Pancreas (tissue), 10 donors: ENCODE data around the gene EVI5. TPM values are rescaled to one million over a fixed set of nuclear protein-coding genes. Genes with fewer than 3 reads are reported as not detected.
A peak's percentile ranks its signal among the peaks of the same experiment; 100 is the strongest.

Source experiments
- ATAC-seq, 4 donors: fragments of 200-7000 bp; cut with Tn5 transposase; one replicate each; pipeline versions ENCODE4 v1.8.0 to v1.9.1; 2020; ENCODE audit warnings: mild to moderate bottlenecking in 4 of 4, moderate library complexity in 4 of 4
- DNase-seq, 6 donors: peaks; one replicate each; pipeline ENCODE4 v3.0.0-alpha.2; 2020
- FAIRE-seq: peaks from 2 replicates; lab custom pipeline; 2012; peaks lifted over from hg19 to GRCh38; lab: Jason Lieb, UNC
- H3K27ac ChIP-seq, 4 donors: fragments of 200-600 bp; sonication (generic); 1 replicate in 3 of 4; 2 replicates in 1 of 4; pipeline versions ENCODE4 v1.5.0 to v1.8.0; 2020
- H3K27me3 ChIP-seq, 4 donors: fragments of 200-600 bp; one replicate each; pipeline ENCODE4 v1.8.0; 2021
- H3K36me3 ChIP-seq, 3 donors: fragments of 200-600 bp; sonication (generic) in 1 of 3; one replicate each; pipeline versions ENCODE4 v1.5.0 to v1.8.0; 2020 to 2021
- H3K4me1 ChIP-seq, 3 donors: fragments of 200-600 bp; one replicate each; pipeline ENCODE4 v1.8.0; 2021
- H3K4me3 ChIP-seq, 4 donors: fragments of 200-600 bp; sonication (generic) in 2 of 4; one replicate each; pipeline versions ENCODE4 v1.5.0 to v1.8.0; 2020 to 2021
- H3K9me3 ChIP-seq, 4 donors: fragments of 200-600 bp; one replicate each; pipeline ENCODE4 v1.8.0; 2021
- WGBS, 2 donors: extraction: QIAGEN DNeasy Blood & Tissue Kit; methylation state at CpG; one replicate each; pipeline ENCODE4 v1.1.7; 2013; 5-methylcytosine and 5-hydroxymethylcytosine counted together
- intact Hi-C, 3 donors: fragments of 100-400 bp; cut with DNase I; formaldehyde crosslinking; loops; one replicate each; pipeline versions ENCODE4 v1.11.1 to v1.14.2; 2022
- polyA plus RNA-seq, 2 donors: library from polyadenylated mRNA; stranded (reverse); fragments of 200-250 nt; gene quantifications; one replicate each; pipeline ENCODE4 v1.2.3, GENCODE V29; 2013
- total RNA-seq, 6 donors: library from RNA; stranded (reverse); fragmentation: NEBNext Ultra II Directional in 4 of 6; extraction: Animal tissue kit (Norgen Biotek cat#: 25700) in 4 of 6; gene quantifications; one replicate each; pipeline versions ENCODE4 v1.2.1 to v1.2.4, GENCODE V29; 2021 to 2023
- TF ChIP-seq, protein P1 (sequence below), 4 donors: fragments of 200-600 bp; sonication (generic) in 3 of 4; IDR thresholded peaks; one replicate each; pipeline versions ENCODE4 v1.5.0 to v1.8.0; 2021; ENCODE audit warnings: antibody characterized with exemption in 4 of 4
- donor health status: healthy with polysubstance abuse.
- donor health status: DM: no; HTN: no; CAD: no; lungs with moderate emphysema.
- donor health status: DM: no; HTN: no; CAD: no.
- donor health status: control.
- donor health status: control.
- donor health status: Bipolar disorder and iron deficiency.
- donor health status: DM: yes; HTN: yes; CAD: no.
- donor health status: DM: no; HTN: no; CAD: no.
- donor health status: DM: no; HTN: no; CAD: no.
- donor health status: DM: yes; HTN: yes; CAD: no.

Gene EVI5
- total and polyA plus RNA-seq, 8 donors, result 3.3 to 21.7 (median 12.7) TPM

DNA sequence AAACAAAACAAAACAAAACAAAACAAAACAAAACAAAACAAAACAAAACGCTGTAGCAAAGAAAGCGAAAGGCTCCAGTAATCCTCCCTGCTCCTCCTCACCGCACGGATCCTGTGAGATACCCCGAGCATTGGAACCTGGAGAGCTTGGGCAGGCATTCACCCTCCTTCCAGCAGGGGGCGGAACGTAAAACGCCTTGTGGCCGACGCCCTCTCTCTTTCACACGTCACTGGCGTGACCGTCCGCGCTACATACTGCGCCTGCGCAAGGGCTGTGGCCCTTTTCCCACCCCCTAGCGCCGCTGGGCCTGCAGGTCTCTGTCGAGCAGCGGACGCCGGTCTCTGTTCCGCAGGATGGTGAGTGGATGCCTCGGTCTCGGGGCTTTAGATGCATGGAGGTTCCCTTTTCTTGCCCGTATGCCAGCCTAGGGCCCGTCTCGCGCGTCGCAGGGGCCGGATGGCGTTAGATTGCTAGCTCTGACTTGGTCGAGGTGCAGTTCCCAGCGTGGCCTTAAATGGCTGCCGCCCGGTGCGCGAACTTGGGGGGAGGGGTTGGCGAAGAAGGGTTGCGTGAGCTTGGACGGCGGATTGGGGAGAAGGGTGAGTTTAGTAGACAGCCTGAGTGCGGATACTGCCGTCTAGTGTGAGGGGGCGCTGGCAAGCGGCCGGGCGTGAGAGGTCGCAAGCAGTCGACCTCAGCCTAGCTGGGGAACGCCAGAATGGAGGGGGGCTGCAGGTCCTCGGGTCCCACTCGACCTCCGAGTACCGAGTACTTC, 47.0 kb upstream of the EVI5 start, which contains the start of gene RPL5:
Gene RPL5, plus strand, starts transcription at position 279 of the 775 bp plus-strand sequence. Its CDS starts 75 bp downstream, at position 354.
- TF ChIP-seq, protein P1, sequence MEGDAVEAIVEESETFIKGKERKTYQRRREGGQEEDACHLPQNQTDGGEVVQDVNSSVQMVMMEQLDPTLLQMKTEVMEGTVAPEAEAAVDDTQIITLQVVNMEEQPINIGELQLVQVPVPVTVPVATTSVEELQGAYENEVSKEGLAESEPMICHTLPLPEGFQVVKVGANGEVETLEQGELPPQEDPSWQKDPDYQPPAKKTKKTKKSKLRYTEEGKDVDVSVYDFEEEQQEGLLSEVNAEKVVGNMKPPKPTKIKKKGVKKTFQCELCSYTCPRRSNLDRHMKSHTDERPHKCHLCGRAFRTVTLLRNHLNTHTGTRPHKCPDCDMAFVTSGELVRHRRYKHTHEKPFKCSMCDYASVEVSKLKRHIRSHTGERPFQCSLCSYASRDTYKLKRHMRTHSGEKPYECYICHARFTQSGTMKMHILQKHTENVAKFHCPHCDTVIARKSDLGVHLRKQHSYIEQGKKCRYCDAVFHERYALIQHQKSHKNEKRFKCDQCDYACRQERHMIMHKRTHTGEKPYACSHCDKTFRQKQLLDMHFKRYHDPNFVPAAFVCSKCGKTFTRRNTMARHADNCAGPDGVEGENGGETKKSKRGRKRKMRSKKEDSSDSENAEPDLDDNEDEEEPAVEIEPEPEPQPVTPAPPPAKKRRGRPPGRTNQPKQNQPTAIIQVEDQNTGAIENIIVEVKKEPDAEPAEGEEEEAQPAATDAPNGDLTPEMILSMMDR (IDR thresholded peaks at IDR 0.05), result peak; percentile 88 to 96 (median 95)
- ATAC-seq (peak; percentile 96 to 100 (median 98)), FAIRE-seq (no peak), DNase-seq (peak; percentile 95 to 99 (median 97))
- 0% methylated on average over 57 of the region's 57 CpGs for WGBS, 2 donors
- intact Hi-C loops, result no loop called here
- Histone ChIP-seq H3K27me3 (no peaks in the 10 kb centered on the region), H3K4me3 (peak within 1 kb of the TSS; percentile 81 to 93 (median 88)), H3K4me1 (peaks cover 15 to 29% (median 23%) of the 10 kb centered on the region in 3 donors), H3K9me3 (no peaks in the 10 kb centered on the region), H3K27ac (peak within 1 kb of the TSS; percentile 85 to 90 (median 87)), H3K36me3 (peaks cover 0 to 21% (median 17%) of the 10 kb centered on the region in 3 donors)

DNA sequence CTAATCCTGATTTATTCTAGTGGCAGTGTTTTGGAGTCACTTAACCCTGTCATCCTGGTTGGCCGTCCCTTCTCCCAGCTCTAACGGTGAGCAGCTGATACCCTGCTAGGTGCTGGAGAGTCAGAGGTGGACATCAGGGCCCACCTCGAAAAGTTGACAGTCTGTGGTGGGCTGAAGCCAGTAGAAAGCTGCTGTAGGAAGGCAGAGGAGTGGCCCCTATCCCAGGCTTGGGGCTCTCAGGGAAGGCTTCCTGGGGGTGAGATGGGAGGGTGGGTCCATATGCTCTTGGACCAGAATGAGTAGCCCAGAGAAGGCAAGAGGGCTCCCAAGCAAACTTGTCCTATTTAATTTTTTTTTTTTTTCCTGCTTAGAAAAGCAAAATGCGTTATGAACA, 46.5 kb upstream of the EVI5 start:
- WGBS, 2 donors, result 40 to 48% methylated on average over 4 of the region's 4 CpGs
- H3K36me3 ChIP-seq, result peaks cover 0 to 15% (median 11%) of the 10 kb centered on the region in 3 donors
- ATAC-seq (peak in 1 of 4 donors; percentile 2), FAIRE-seq (no peak), DNase-seq (peak in 1 of 6 donors; percentile 22)
- H3K4me3 ChIP-seq, result peak overlapping the region in 1 of 4 donors; percentile 89
- H3K4me1 ChIP-seq, result peaks cover 15 to 29% (median 17%) of the 10 kb centered on the region in 3 donors
- no peaks in the 10 kb centered on the region for H3K27me3 ChIP-seq
- intact Hi-C loops, result no loop called here
- no peak overlapping the region for H3K27ac ChIP-seq
- TF ChIP-seq, protein P1 (IDR thresholded peaks at IDR 0.05), result no peak
- no peaks in the 10 kb centered on the region for H3K9me3 ChIP-seq

DNA sequence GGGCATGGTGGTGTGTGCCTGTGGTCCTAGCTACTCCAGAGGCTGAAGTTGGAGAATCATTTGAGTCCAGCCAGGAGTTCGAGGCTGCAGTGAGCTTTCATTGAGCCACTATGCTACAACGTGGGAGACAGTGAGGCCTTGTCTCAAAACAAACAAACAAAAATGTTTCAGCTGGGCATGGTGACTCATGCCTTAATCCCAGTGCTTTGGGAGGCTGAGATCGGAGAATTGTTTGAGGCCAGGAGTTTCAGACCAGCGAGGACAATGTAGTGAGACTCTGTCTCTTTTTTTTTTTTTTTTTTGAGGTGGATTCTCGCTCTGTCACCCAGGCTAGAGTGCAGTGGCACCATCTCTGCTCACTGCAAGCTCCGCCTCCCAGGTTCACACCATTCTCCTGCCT, 41.9 kb upstream of the EVI5 start:
- ATAC-seq, result no peak
- no peak for FAIRE-seq
- no peak for DNase-seq
- Histone ChIP-seq H3K27me3 (no peaks in the 10 kb centered on the region), H3K36me3 (no peaks in the 10 kb centered on the region), H3K4me1 (no peaks in the 10 kb centered on the region), H3K9me3 (no peaks in the 10 kb centered on the region), H3K27ac (no peak overlapping the region), H3K4me3 (no peak overlapping the region)
- TF ChIP-seq, protein P1 (IDR thresholded peaks at IDR 0.05), result no peak
- WGBS, 2 donors, result 73 to 74% methylated on average over 6 of the region's 6 CpGs
- intact Hi-C loops, result no loop called here

DNA sequence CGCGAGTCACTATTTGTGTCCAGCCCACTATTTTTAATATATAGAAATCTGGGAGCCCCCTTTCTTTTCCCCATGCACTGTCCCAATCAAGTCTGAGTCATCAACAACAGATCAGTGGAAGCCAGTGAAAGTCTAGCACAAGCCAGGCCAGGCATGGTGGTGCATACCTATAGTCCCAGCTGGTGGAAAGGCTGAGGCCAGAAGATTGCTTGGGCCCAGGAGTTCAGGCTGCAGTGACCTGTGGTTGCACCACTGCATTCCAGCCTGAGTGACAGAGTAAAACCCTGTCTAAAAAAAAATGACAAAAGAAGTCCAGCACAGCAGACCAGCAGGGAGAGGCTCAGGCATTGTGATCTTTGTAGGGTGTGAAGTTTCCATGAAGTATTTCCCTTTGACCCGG, 38.0 kb upstream of the EVI5 start:
- no peaks in the 10 kb centered on the region for H3K36me3 ChIP-seq
- H3K4me3 ChIP-seq, result no peak overlapping the region
- H3K27ac ChIP-seq, result no peak overlapping the region
- DNase-seq, result no peak
- WGBS, 2 donors, result 85 to 90% methylated on average over 3 of the region's 3 CpGs
- intact Hi-C loops, result loop anchor here in 1 of 3 donors (2.0 kb wide), 1 partner anchor 14 kb away; no protein-coding TSS in a partner anchor
- ATAC-seq, result no peak
- H3K4me1 ChIP-seq, result no peaks in the 10 kb centered on the region
- FAIRE-seq, result no peak
- H3K9me3 ChIP-seq, result no peaks in the 10 kb centered on the region
- H3K27me3 ChIP-seq, result no peaks in the 10 kb centered on the region
- TF ChIP-seq, protein P1 (IDR thresholded peaks at IDR 0.05), result no peak

DNA sequence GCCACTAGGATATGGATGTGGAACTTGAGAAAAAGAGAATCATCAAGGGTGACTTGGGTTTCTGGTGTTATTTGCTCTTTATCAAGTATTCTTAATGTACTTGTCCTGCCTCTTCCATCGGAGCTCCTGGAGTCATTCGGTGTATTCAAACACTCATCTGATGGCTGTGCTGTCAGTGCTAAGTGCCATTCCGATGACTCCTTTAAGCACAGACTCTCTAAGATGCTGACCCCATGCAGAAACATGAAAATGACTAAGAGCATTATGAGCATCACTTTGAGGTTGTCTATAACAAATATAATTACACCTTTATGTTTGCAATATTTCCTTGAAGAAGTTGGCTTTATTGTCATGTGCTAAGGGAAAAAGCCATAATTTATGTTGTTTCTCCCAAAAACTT, 35.6 kb upstream of the EVI5 start:
- Histone ChIP-seq H3K4me1 (no peaks in the 10 kb centered on the region), H3K27me3 (no peaks in the 10 kb centered on the region), H3K36me3 (no peaks in the 10 kb centered on the region), H3K9me3 (no peaks in the 10 kb centered on the region), H3K4me3 (no peak overlapping the region), H3K27ac (no peak overlapping the region)
- DNase-seq, result no peak
- no peak for FAIRE-seq
- intact Hi-C loops, result no loop called here
- 73 to 83% methylated on average over 3 of the region's 3 CpGs for WGBS, 2 donors
- TF ChIP-seq, protein P1 (IDR thresholded peaks at IDR 0.05), result no peak
- ATAC-seq, result no peak
